Right lobe of liver (tissue), 4 donors: ENCODE results near the gene TAPBP.
"Not testable (repeated sequence)": the region's sequence is repeated elsewhere in the genome, so short reads cannot be mapped to it uniquely, and the experiment has no call there.

Source experiments
- CTCF ChIP-seq, 4 donors: fragments of 200-600 bp in 3 of 4; fragments of 450-650 bp in 1 of 4; IDR thresholded peaks; one replicate each; pipeline versions ENCODE4 v1.5.1 to v1.8.0; 2016 to 2022; ENCODE audit warnings: antibody characterized with exemption in 4 of 4, mild to moderate bottlenecking in 2 of 4
- POLR2A ChIP-seq: fragments of 450-650 bp; IDR thresholded peaks from one replicate; pipeline ENCODE4 v1.6.1; 2017; ENCODE audit warnings: antibody characterized with exemption, mild to moderate bottlenecking
- donor health status: DM: no; HTN: no; CAD: no.
- donor health status: DM: no; HTN: no; CAD: no.
- donor health status: DM: no; HTN: yes; CAD: no.

DNA sequence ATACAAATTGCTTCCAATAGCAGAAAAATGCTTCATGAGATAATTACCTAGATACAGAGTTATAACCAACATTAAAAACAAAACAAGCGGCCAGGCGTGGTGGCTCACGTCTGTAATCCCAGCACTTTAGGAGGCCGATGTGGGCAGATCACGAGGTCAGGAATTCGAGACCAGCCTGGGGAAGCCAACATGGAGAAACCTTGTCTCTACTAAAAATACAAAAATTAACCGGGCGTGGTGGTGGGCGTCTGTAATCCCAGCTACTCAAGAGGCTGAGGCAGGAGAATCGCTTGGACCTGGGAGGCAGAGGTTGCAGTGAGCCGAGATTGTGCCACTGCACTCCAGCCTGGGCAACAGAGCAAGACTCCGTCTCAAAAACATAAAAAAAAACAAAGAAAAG is 49.6 kb upstream of the TAPBP start:
- not testable (repeated sequence) for TF ChIP-seq CTCF (IDR thresholded peaks at IDR 0.05); POLR2A
